Ovary (tissue), 3 donors: ENCODE results near the gene SELENOM.

ENCODE experiments used
- EP300 ChIP-seq: sonication (generic); formaldehyde crosslinking; IDR thresholded peaks from one replicate; pipeline ENCODE4 v1.6.1; 2017; ENCODE audit warnings: antibody characterized with exemption
- POLR2A ChIP-seq: fragments of 450-650 bp; IDR thresholded peaks from one replicate; pipeline ENCODE4 v1.6.1; 2017; ENCODE audit warnings: antibody characterized with exemption, mild to moderate bottlenecking, moderate library complexity
- TF ChIP-seq, protein P1 (sequence below), 3 donors: fragments of 450-650 bp in 2 of 3; fragments of 200-600 bp in 1 of 3; IDR thresholded peaks; one replicate each; pipeline versions ENCODE4 v1.5.1 to v1.8.0; 2016 to 2022; ENCODE audit warnings: antibody characterized with exemption in 3 of 3, mild to moderate bottlenecking in 1 of 3
- donor health status: DM: no; HTN: no; CAD: no.

GRCh38 chr22:31122196-31122531, 14.8 kb upstream of the SELENOM start:
- TF ChIP-seq, protein P1, sequence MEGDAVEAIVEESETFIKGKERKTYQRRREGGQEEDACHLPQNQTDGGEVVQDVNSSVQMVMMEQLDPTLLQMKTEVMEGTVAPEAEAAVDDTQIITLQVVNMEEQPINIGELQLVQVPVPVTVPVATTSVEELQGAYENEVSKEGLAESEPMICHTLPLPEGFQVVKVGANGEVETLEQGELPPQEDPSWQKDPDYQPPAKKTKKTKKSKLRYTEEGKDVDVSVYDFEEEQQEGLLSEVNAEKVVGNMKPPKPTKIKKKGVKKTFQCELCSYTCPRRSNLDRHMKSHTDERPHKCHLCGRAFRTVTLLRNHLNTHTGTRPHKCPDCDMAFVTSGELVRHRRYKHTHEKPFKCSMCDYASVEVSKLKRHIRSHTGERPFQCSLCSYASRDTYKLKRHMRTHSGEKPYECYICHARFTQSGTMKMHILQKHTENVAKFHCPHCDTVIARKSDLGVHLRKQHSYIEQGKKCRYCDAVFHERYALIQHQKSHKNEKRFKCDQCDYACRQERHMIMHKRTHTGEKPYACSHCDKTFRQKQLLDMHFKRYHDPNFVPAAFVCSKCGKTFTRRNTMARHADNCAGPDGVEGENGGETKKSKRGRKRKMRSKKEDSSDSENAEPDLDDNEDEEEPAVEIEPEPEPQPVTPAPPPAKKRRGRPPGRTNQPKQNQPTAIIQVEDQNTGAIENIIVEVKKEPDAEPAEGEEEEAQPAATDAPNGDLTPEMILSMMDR (IDR thresholded peaks at IDR 0.05), result no peak
- TF ChIP-seq POLR2A (no peak), EP300 (no peak)
